Heart left ventricle (tissue), 13 donors: ENCODE measurements around the gene PPP1R37.

ENCODE experiments used
- POLR2A ChIP-seq, 2 donors: fragments of 450-650 bp; IDR thresholded peaks; one replicate each; pipeline ENCODE4 v1.6.1; 2017; ENCODE audit warnings: antibody characterized with exemption in 2 of 2, mild to moderate bottlenecking in 2 of 2, moderate library complexity in 2 of 2
- TF ChIP-seq, protein P1 (sequence below), 12 donors: fragments of 200-600 bp; sonication (generic) in 4 of 12; IDR thresholded peaks; one replicate each; pipeline versions ENCODE4 v1.5.0 to v1.8.0; 2018 to 2022; ENCODE audit warnings: antibody characterized with exemption in 12 of 12, mild to moderate bottlenecking in 5 of 12
- donor health status: ischemic (EF 13 %, LVEDD 7.1; RV severe dilation, severe dysfunction).
- donor health status: DM: no; HTN: yes; CAD: no.
- donor health status: DM: no; HTN: no; CAD: no.
- donor health status: ischemic (EF 25% LVEDD 6.9; RV normal size, moderate dysfunction).
- donor health status: ischemic (EF 25% LVEDD 5.7; RV mildly dilated, moderate dysfunction).
- donor health status: ischemic (EF 35%, LVEDD 5.7; RV mildly dilated, moderate dysfunction).
- donor health status: nonischemic (EF 11% LVEDD 7.7; RV severe dilation, severe dysfunction).
- donor health status: DM: yes; HTN: yes; CAD: no.
- donor health status: PGD.
- donor health status: ischemic (EF 29% LVEDD 5.4; RV normal size, mild dysfunction).
- donor health status: nonischemic (EF 23%, LVEDD 6.1; RV moderate dilation, normal function).

DNA sequence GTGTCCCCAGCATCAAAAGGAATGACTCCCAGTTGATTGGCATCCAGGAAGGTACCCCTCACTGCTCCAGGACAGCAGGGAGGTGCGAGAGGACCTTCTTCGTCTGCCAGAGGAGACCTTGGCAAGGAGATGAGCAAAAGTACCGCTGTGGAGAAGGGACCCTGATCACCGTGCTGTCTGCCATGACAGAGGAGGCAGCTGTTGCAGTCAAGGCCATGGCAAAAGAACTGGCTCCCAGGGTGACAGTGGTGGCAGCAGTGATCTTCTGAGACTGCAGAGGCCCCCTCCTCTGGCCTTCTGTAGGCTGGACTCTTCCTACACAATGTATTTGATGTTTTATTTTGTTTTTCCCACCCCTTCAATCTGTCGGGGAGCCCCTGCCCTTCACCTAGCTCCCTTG is 35.8 kb downstream of the PPP1R37 start:
- TF ChIP-seq POLR2A (IDR thresholded peaks at IDR 0.05) = no peak
- TF ChIP-seq, protein P1, sequence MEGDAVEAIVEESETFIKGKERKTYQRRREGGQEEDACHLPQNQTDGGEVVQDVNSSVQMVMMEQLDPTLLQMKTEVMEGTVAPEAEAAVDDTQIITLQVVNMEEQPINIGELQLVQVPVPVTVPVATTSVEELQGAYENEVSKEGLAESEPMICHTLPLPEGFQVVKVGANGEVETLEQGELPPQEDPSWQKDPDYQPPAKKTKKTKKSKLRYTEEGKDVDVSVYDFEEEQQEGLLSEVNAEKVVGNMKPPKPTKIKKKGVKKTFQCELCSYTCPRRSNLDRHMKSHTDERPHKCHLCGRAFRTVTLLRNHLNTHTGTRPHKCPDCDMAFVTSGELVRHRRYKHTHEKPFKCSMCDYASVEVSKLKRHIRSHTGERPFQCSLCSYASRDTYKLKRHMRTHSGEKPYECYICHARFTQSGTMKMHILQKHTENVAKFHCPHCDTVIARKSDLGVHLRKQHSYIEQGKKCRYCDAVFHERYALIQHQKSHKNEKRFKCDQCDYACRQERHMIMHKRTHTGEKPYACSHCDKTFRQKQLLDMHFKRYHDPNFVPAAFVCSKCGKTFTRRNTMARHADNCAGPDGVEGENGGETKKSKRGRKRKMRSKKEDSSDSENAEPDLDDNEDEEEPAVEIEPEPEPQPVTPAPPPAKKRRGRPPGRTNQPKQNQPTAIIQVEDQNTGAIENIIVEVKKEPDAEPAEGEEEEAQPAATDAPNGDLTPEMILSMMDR (IDR thresholded peaks at IDR 0.05) = no peak
